Tibial artery (tissue), 4 donors: ENCODE data around the gene VASN.

Experiments
- DNase-seq, 2 donors: peaks; one replicate each; pipeline ENCODE4 v3.0.0-alpha.2; 2019
- H3K27ac ChIP-seq, 2 donors: fragments of 200-600 bp; sonication (generic) in 1 of 2; 1 replicate in 1 of 2; 2 replicates in 1 of 2; pipeline ENCODE4 v1.5.1; 2018 to 2019; ENCODE audit warnings: mild to moderate bottlenecking in 1 of 2
- H3K27me3 ChIP-seq, 2 donors: fragments of 200-600 bp; sonication (generic) in 1 of 2; one replicate each; pipeline versions ENCODE4 v1.5.1 to v1.6.0; 2016 to 2019
- H3K36me3 ChIP-seq, 3 donors: fragments of 200-600 bp; sonication (generic) in 2 of 3; one replicate each; pipeline ENCODE4 v1.5.1; 2016 to 2019; ENCODE audit warnings: mild to moderate bottlenecking in 2 of 3
- H3K4me1 ChIP-seq, 4 donors: fragments of 200-600 bp; sonication (generic) in 2 of 4; 1 replicate in 3 of 4; 2 replicates in 1 of 4; pipeline ENCODE4 v1.5.1; 2016 to 2019
- H3K4me3 ChIP-seq, 2 donors: fragments of 200-600 bp; sonication (generic) in 1 of 2; 1 replicate in 1 of 2; 2 replicates in 1 of 2; pipeline ENCODE4 v1.5.1; 2018 to 2019; ENCODE audit warnings: mild to moderate bottlenecking in 2 of 2
- H3K9me3 ChIP-seq, 3 donors: fragments of 200-600 bp; sonication (generic) in 1 of 3; one replicate each; pipeline ENCODE4 v1.5.1; 2016 to 2019
- intact Hi-C: fragments of 100-400 bp; cut with DNase I; formaldehyde crosslinking; loops from one replicate; pipeline ENCODE4 v1.15.0; 2023; ENCODE audit warnings: low total_unique reads
- TF ChIP-seq, protein P1 (sequence below), 2 experiments: fragments of 200-600 bp in 1 of 2; fragments of 450-650 bp in 1 of 2; IDR thresholded peaks; one replicate each; pipeline ENCODE4 v1.5.1; 2017 to 2019; ENCODE audit warnings: antibody characterized with exemption in 2 of 2, mild to moderate bottlenecking in 1 of 2, moderate library complexity in 1 of 2

The VASN gene

GRCh38 chr16:4399001-4399730, 27.5 kb downstream of the VASN start:
- Histone ChIP-seq H3K4me1 (peaks cover 0 to 16% (median 7%) of the 10 kb centered on the region in 4 donors), H3K9me3 (no peaks in the 10 kb centered on the region), H3K27me3 (no peaks in the 10 kb centered on the region), H3K4me3 (no peak overlapping the region), H3K36me3 (peaks cover 0 to 37% (median 14%) of the 10 kb centered on the region in 3 donors), H3K27ac (peak overlapping the region in 1 of 2 donors; percentile 21)
- no peak for DNase-seq
- TF ChIP-seq, protein P1, sequence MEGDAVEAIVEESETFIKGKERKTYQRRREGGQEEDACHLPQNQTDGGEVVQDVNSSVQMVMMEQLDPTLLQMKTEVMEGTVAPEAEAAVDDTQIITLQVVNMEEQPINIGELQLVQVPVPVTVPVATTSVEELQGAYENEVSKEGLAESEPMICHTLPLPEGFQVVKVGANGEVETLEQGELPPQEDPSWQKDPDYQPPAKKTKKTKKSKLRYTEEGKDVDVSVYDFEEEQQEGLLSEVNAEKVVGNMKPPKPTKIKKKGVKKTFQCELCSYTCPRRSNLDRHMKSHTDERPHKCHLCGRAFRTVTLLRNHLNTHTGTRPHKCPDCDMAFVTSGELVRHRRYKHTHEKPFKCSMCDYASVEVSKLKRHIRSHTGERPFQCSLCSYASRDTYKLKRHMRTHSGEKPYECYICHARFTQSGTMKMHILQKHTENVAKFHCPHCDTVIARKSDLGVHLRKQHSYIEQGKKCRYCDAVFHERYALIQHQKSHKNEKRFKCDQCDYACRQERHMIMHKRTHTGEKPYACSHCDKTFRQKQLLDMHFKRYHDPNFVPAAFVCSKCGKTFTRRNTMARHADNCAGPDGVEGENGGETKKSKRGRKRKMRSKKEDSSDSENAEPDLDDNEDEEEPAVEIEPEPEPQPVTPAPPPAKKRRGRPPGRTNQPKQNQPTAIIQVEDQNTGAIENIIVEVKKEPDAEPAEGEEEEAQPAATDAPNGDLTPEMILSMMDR (IDR thresholded peaks at IDR 0.05) = no peak
- intact Hi-C loops = no loop called here

DNA sequence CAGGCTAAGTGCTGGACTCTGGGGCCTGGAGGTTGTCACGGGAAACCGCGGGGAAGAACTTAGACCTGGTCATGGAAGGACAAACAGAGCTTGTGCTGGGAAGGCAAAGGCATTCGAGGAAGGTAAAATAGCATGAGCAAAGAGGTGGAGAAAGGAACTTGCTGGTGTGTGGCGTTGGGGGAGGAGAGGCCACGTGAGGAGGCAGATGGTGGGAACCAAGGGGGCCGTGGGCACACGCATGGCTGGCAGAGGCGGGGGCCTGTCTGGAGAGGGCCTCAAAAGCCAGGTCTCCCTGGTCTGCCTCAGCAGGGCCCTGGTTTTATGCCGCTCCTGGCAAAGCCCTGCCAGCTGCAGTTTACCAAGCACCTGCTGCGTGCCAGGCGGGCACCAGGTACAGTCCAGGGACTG, 29.4 kb downstream of the VASN start:
- H3K4me1 ChIP-seq = peaks cover 0 to 16% (median 7%) of the 10 kb centered on the region in 4 donors
- no peaks in the 10 kb centered on the region for H3K9me3 ChIP-seq
- intact Hi-C loops = loop anchor here (10.0 kb wide), 1 partner anchor 136 kb away; no protein-coding TSS in a partner anchor
- H3K27ac ChIP-seq = no peak overlapping the region
- no peak for DNase-seq
- TF ChIP-seq, protein P1 (IDR thresholded peaks at IDR 0.05) = no peak
- no peaks in the 10 kb centered on the region for H3K27me3 ChIP-seq
- no peak overlapping the region for H3K4me3 ChIP-seq
- peaks cover 0 to 44% (median 22%) of the 10 kb centered on the region in 3 donors for H3K36me3 ChIP-seq

DNA sequence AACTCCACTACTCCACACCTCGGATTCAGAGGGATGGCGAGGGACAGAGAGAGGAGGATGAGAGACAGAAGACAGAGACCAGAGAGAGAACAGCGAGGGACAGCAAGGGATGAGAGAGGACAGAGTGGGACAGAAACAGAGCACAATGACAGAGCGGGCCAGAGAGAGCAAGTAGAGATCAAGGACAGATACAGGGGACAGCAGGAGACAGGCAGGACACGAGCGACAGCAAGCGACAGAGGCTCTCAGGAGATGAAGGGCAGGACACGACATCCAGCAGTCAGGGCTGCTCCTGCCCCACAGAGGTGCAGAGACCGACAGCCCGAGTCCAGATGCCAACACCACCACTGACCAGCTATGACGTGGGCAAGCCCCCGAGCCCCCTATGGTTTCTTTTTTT, 29.9 kb downstream of the VASN start:
- intact Hi-C loops = loop anchor here (10.0 kb wide), 1 partner anchor 137 kb away; no protein-coding TSS in a partner anchor
- H3K9me3 ChIP-seq = no peaks in the 10 kb centered on the region
- DNase-seq = no peak
- TF ChIP-seq, protein P1 (IDR thresholded peaks at IDR 0.05) = no peak
- no peak overlapping the region for H3K4me3 ChIP-seq
- no peak overlapping the region for H3K27ac ChIP-seq
- peaks cover 0 to 48% (median 26%) of the 10 kb centered on the region in 3 donors for H3K36me3 ChIP-seq
- peaks cover 0 to 16% (median 7%) of the 10 kb centered on the region in 4 donors for H3K4me1 ChIP-seq
- H3K27me3 ChIP-seq = no peaks in the 10 kb centered on the region

GRCh38 chr16:4402439-4403132, 30.9 kb downstream of the VASN start:
- H3K27ac ChIP-seq = peak overlapping the region in 1 of 2 donors; percentile 30
- TF ChIP-seq, protein P1 (IDR thresholded peaks at IDR 0.05) = peak; percentile 91 to 97
- H3K4me3 ChIP-seq = peak overlapping the region in 1 of 2 donors; percentile 7
- H3K27me3 ChIP-seq = no peaks in the 10 kb centered on the region
- DNase-seq = peak in 1 of 2 donors; percentile 90
- H3K36me3 ChIP-seq = peaks cover 4 to 58% (median 37%) of the 10 kb centered on the region in 3 donors
- H3K4me1 ChIP-seq = peaks cover 0 to 16% (median 7%) of the 10 kb centered on the region in 4 donors
- no peaks in the 10 kb centered on the region for H3K9me3 ChIP-seq
- intact Hi-C loops = loop anchor here (2.0 to 10.0 kb wide), 2 partner anchors 44 to 138 kb away; no protein-coding TSS in a partner anchor

GRCh38 chr16:4403133-4403949, 31.7 kb downstream of the VASN start:
- no peaks in the 10 kb centered on the region for H3K9me3 ChIP-seq
- no peaks in the 10 kb centered on the region for H3K27me3 ChIP-seq
- peaks cover 4 to 66% (median 44%) of the 10 kb centered on the region in 3 donors for H3K36me3 ChIP-seq
- H3K4me3 ChIP-seq = no peak overlapping the region
- H3K4me1 ChIP-seq = peaks cover 0 to 16% (median 7%) of the 10 kb centered on the region in 4 donors
- TF ChIP-seq, protein P1 (IDR thresholded peaks at IDR 0.05) = no peak
- no peak overlapping the region for H3K27ac ChIP-seq
- DNase-seq = no peak
- intact Hi-C loops = loop anchor here (2.0 to 10.0 kb wide), 2 partner anchors 45 to 139 kb away; no protein-coding TSS in a partner anchor
